OCI-LY3 (cell line): ENCODE data around the gene LYPLA2.
"Not testable (repeated sequence)": the region's sequence is repeated elsewhere in the genome, so short reads cannot be mapped to it uniquely, and the experiment has no call there.

Experiments used
- H2AFZ ChIP-seq: fragments of 200-600, 300-600 bp; shearing (Covaris generic); 2 replicates; pipeline ENCODE4 v1.6.0; 2014; ENCODE audit warnings: antibody characterized with exemption, low read depth, low read length
- H3K27ac ChIP-seq: fragments of 200-600, 300-600 bp; sonication (generic); 2 replicates; pipeline ENCODE4 v1.5.1; 2014; ENCODE audit warnings: mild to moderate bottlenecking, low read length, moderate library complexity, mixed read lengths
- H3K27me3 ChIP-seq: fragments of 200-600, 300-600 bp; sonication (generic); 2 replicates; pipeline ENCODE4 v1.6.1; 2014; ENCODE audit warnings: low read depth, low read length, mixed read lengths
- H3K36me3 ChIP-seq: fragments of 200-600, 300-600 bp; sonication (generic); replicated peaks from 2 replicates; pipeline ENCODE3; 2014; ENCODE audit warnings: low read depth, low read length, mixed read lengths
- H3K4me1 ChIP-seq: fragments of 300-600, 200-600 bp; sonication (generic); 2 replicates; pipeline ENCODE4 v1.6.1; 2014; ENCODE audit warnings: low read length, mixed read lengths
- H3K4me2 ChIP-seq: fragments of 200-600, 300-600 bp; sonication (generic); 2 replicates; pipeline ENCODE4 v1.6.1; 2014; ENCODE audit warnings: low read length, mixed read lengths
- H3K4me3 ChIP-seq: fragments of 300-600, 200-600 bp; sonication (generic); 2 replicates; pipeline ENCODE4 v1.5.1; 2014; ENCODE audit warnings: antibody characterized with exemption, mild to moderate bottlenecking, low read length, moderate library complexity
- H3K79me2 ChIP-seq: fragments of 300-600, 200-600 bp; shearing (Covaris generic); 2 replicates; pipeline ENCODE4 v1.6.1; 2014; ENCODE audit warnings: mild to moderate bottlenecking, low read length, mixed read lengths
- H3K9ac ChIP-seq: fragments of 300-600, 200-600 bp; shearing (Covaris generic); 2 replicates; pipeline ENCODE4 v1.6.0; 2014; ENCODE audit warnings: mild to moderate bottlenecking, low read length, moderate library complexity
- H3K9me3 ChIP-seq: fragments of 200-600, 300-600 bp; shearing (Covaris generic); 2 replicates; pipeline ENCODE4 v1.6.1; 2014; ENCODE audit warnings: low read length, mixed read lengths; ENCODE audit not compliant: insufficient read depth
- H4K20me1 ChIP-seq: fragments of 200-600, 300-600 bp; sonication (generic); 2 replicates; pipeline ENCODE4 v1.6.1; 2016; ENCODE audit warnings: low read length, mixed read lengths; ENCODE audit not compliant: insufficient read depth
- CTCF ChIP-seq: fragments of 200-600, 300-600 bp; sonication (generic); IDR thresholded peaks from 2 replicates; pipeline ENCODE4 v1.5.1; 2014; ENCODE audit warnings: antibody characterized with exemption, low read length, low read depth
- EZH2phosphoT487 ChIP-seq: fragments of 200-600 bp; shearing (Covaris generic); IDR thresholded peaks from 2 replicates; pipeline ENCODE4 v1.6.1; 2018; ENCODE audit warnings: antibody characterized with exemption, mixed run types, low read depth

LYPLA2 gene

GRCh38 chr1:23800400-23801337 lies 9.7 kb downstream of the LYPLA2 start, which contains the start of gene GALE:
GALE (minus strand) TSS chr1:23800754; CDS start chr1:23799007, 1,747 bp downstream.
- Histone ChIP-seq H3K4me1 (peaks cover 8% of the 10 kb centered on the region), H3K9me3 (no peaks in the 10 kb centered on the region), H3K27me3 (no peaks in the 10 kb centered on the region), H3K27ac (peak within 1 kb of the TSS; percentile 7), H3K4me3 (peak within 1 kb of the TSS; percentile 96), H3K4me2 (peak within 1 kb of the TSS; percentile 90), H3K79me2 (peaks cover 7% of the 10 kb centered on the region; the same call in 1 of the 2 replicates), H3K36me3 (no peaks in the 10 kb centered on the region), H4K20me1 (no peaks in the 10 kb centered on the region), H3K9ac (peak within 1 kb of the TSS; percentile 75), H2AFZ (no peak within 1 kb of the TSS)
- TF ChIP-seq EZH2phosphoT487 (no peak), CTCF (no peak)

GRCh38 chr1:23801338-23801748 lies 10.4 kb downstream of the LYPLA2 start:
- H3K27ac ChIP-seq = no peak overlapping the region
- H3K9ac ChIP-seq = peak overlapping the region; percentile 75
- H3K79me2 ChIP-seq = peaks cover 7% of the 10 kb centered on the region; the same call in 1 of the 2 replicates
- H3K27me3 ChIP-seq = no peaks in the 10 kb centered on the region
- no peaks in the 10 kb centered on the region for H3K36me3 ChIP-seq
- TF ChIP-seq CTCF (no peak), EZH2phosphoT487 (no peak)
- no peaks in the 10 kb centered on the region for H3K9me3 ChIP-seq
- peak overlapping the region; percentile 68 for H3K4me2 ChIP-seq
- peak overlapping the region; percentile 96 for H3K4me3 ChIP-seq
- H2AFZ ChIP-seq = no peak overlapping the region
- no peaks in the 10 kb centered on the region for H4K20me1 ChIP-seq
- peaks cover 8% of the 10 kb centered on the region for H3K4me1 ChIP-seq

GRCh38 chr1:23801876-23802275 lies 10.9 kb downstream of the LYPLA2 start:
- no peak overlapping the region for H2AFZ ChIP-seq
- H3K79me2 ChIP-seq = peaks cover 7% of the 10 kb centered on the region; the same call in 1 of the 2 replicates
- H3K4me1 ChIP-seq = peaks cover 8% of the 10 kb centered on the region
- H3K4me2 ChIP-seq = peak overlapping the region; percentile 68; the same call in 1 of the 2 replicates
- no peaks in the 10 kb centered on the region for H3K36me3 ChIP-seq
- no peak overlapping the region for H3K27ac ChIP-seq
- H3K27me3 ChIP-seq = no peaks in the 10 kb centered on the region
- H3K9ac ChIP-seq = no peak overlapping the region
- TF ChIP-seq CTCF (no peak), EZH2phosphoT487 (no peak)
- H4K20me1 ChIP-seq = no peaks in the 10 kb centered on the region
- H3K9me3 ChIP-seq = no peaks in the 10 kb centered on the region
- no peak overlapping the region for H3K4me3 ChIP-seq

- not testable (repeated sequence) for H4K20me1 ChIP-seq, H3K27me3 ChIP-seq, H3K36me3 ChIP-seq, H2AFZ ChIP-seq, H3K4me3 ChIP-seq, H3K4me1 ChIP-seq, H3K9me3 ChIP-seq, H3K27ac ChIP-seq, H3K9ac ChIP-seq, H3K4me2 ChIP-seq, H3K79me2 ChIP-seq
These were observed 11.9 kb downstream of the LYPLA2 start for GRCh38 chr1:23802809-23803342.
